Liver (tissue), 9 donors: Measurements from ENCODE around the gene NCKIPSD. TPM values are rescaled to one million over a fixed set of nuclear protein-coding genes. Genes with fewer than 3 reads are reported as not detected.

ENCODE experiments used
- DNase-seq: peaks from one replicate; pipeline ENCODE4 v3.0.0-alpha.2; 2017; ENCODE audit warnings: low spot score
- H3K27ac ChIP-seq, 2 donors: one replicate each; pipeline ENCODE4 v1.7.0; 2013; ENCODE audit warnings: inconsistent platforms in 2 of 2, low read length in 2 of 2, control low read depth in 1 of 2, low read depth in 1 of 2, mild to moderate bottlenecking in 1 of 2
- H3K27me3 ChIP-seq, 4 donors: one replicate each; pipeline versions ENCODE4 v1.6.1 to v1.7.0; 2013; ENCODE audit warnings: low read length in 3 of 4, inconsistent platforms in 1 of 4, mild to moderate bottlenecking in 1 of 4, moderate library complexity in 1 of 4; ENCODE audit not compliant: control insufficient read depth in 4 of 4, insufficient read depth in 4 of 4
- H3K36me3 ChIP-seq, 4 donors: one replicate each; pipeline versions ENCODE4 v1.6.1 to v1.7.0; 2013; ENCODE audit warnings: low read length in 3 of 4, mild to moderate bottlenecking in 3 of 4, low read depth in 1 of 4, moderate library complexity in 1 of 4; ENCODE audit not compliant: control insufficient read depth in 4 of 4, insufficient read depth in 3 of 4
- H3K4me1 ChIP-seq, 4 donors: one replicate each; pipeline versions ENCODE4 v1.6.1 to v1.7.0; 2013; ENCODE audit warnings: low read length in 3 of 4, mild to moderate bottlenecking in 3 of 4, moderate library complexity in 1 of 4; ENCODE audit not compliant: control insufficient read depth in 4 of 4, insufficient read depth in 4 of 4
- H3K4me3 ChIP-seq, 3 donors: one replicate each; pipeline versions ENCODE4 v1.6.1 to v1.7.0; 2013; ENCODE audit warnings: low read length in 3 of 3, control low read depth in 1 of 3, low read depth in 1 of 3, mild to moderate bottlenecking in 1 of 3
- H3K9ac ChIP-seq, 2 donors: one replicate each; pipeline ENCODE4 v1.7.0; 2013; ENCODE audit warnings: low read length in 2 of 2, mild to moderate bottlenecking in 2 of 2, moderate library complexity in 2 of 2, control low read depth in 1 of 2, low read depth in 1 of 2
- H3K9me3 ChIP-seq, 4 donors: one replicate each; pipeline versions ENCODE4 v1.6.1 to v1.7.0; 2013; ENCODE audit warnings: low read length in 3 of 4; ENCODE audit not compliant: control insufficient read depth in 4 of 4
- EGR1 ChIP-seq, 2 donors: IDR thresholded peaks; 2 replicates each; pipeline ENCODE4 v1.6.1; 2016 to 2018; ENCODE audit warnings: antibody characterized with exemption in 2 of 2, low read depth in 2 of 2
- FOXA1 ChIP-seq: IDR thresholded peaks from 2 replicates; pipeline ENCODE4 v1.6.1; 2016; ENCODE audit warnings: antibody characterized with exemption
- NR2F2 ChIP-seq: IDR thresholded peaks from 2 replicates; pipeline ENCODE4 v1.6.1; 2016; ENCODE audit warnings: antibody characterized with exemption
- RAD21 ChIP-seq, 2 donors: IDR thresholded peaks; 2 replicates each; pipeline ENCODE4 v1.6.1; 2016; ENCODE audit warnings: antibody characterized with exemption in 2 of 2, mild to moderate bottlenecking in 2 of 2
- RXRA ChIP-seq, 2 donors: IDR thresholded peaks; 2 replicates each; pipeline ENCODE4 v1.6.1; 2017 to 2018; ENCODE audit warnings: antibody characterized with exemption in 2 of 2, mild to moderate bottlenecking in 1 of 2
- WGBS: extraction: QIAGEN DNeasy Blood & Tissue Kit; methylation state at CpG from one replicate; pipeline ENCODE4 v1.1.7; 2013; 5-methylcytosine and 5-hydroxymethylcytosine counted together
- polyA plus RNA-seq, 2 donors: library from polyadenylated mRNA; stranded (reverse) in 1 of 2; unstranded in 1 of 2; fragments of 200-250 nt in 1 of 2; fragments of >200 nt in 1 of 2; fragmentation: Nextera tagmentation in 1 of 2; extraction: Ambion mirVana in 1 of 2; gene quantifications; one replicate each; pipeline versions ENCODE4 v1.2.1 to v1.2.3, GENCODE V29; 2013 to 2015
- total RNA-seq, 2 donors: library from RNA; depleted of rRNA; stranded (reverse); fragments of >200 nt; gene quantifications; one replicate each; pipeline ENCODE4 v1.2.3, GENCODE V29; 2014
- TF ChIP-seq, protein P1 (sequence below): fragments of 150-350 bp; IDR thresholded peaks from 2 replicates; pipeline ENCODE4 v1.5.1; 2017; ENCODE audit warnings: improper control_type of control experiment, low read depth, low read length; ENCODE audit not compliant: missing input control
- TF ChIP-seq, protein P2 (sequence below): IDR thresholded peaks from 2 replicates; pipeline ENCODE4 v1.6.1; 2016; ENCODE audit warnings: antibody characterized with exemption
- donor health status: healthy.
- donor health status: healthy.
- donor health status: healthy.
- donor health status: healthy.
- donor health status: healthy.

NCKIPSD gene
- total and polyA plus RNA-seq, 4 donors = 5.9 to 12.9 (median 8.7) TPM

DNA sequence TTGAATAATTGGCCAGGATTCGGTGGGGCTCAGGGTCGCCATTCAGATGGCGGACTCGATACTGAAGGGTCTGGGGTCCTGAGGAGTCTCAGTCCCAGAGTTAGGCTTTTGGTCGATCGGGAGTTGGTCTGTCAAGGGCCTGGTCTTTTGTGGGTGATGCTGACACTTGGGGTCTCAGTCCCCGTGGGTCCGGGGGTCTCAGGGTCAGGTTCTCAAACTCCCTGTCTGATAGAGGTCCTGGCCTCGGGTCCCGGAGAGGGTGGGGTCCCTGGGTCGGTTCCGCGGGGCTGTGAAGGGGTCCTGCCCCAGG, 467 bp downstream of the NCKIPSD start:
- Histone ChIP-seq H3K27me3 (no peaks in the 10 kb centered on the region), H3K4me1 (peaks cover 3 to 29% (median 24%) of the 10 kb centered on the region in 4 donors), H3K36me3 (peaks cover 13 to 44% (median 25%) of the 10 kb centered on the region in 4 donors), H3K4me3 (peak overlapping the region; percentile 78 to 84 (median 82)), H3K9me3 (no peaks in the 10 kb centered on the region), H3K27ac (peak overlapping the region; percentile 90 to 92), H3K9ac (peak overlapping the region; percentile 17 to 81)
- WGBS = 12% methylated on average over 13 of the region's 13 CpGs
- no peak for DNase-seq
- no peak for TF ChIP-seq EGR1 (IDR thresholded peaks at IDR 0.05; ENCODE audit: low read depth in 2 of 2)
- TF ChIP-seq, protein P1, sequence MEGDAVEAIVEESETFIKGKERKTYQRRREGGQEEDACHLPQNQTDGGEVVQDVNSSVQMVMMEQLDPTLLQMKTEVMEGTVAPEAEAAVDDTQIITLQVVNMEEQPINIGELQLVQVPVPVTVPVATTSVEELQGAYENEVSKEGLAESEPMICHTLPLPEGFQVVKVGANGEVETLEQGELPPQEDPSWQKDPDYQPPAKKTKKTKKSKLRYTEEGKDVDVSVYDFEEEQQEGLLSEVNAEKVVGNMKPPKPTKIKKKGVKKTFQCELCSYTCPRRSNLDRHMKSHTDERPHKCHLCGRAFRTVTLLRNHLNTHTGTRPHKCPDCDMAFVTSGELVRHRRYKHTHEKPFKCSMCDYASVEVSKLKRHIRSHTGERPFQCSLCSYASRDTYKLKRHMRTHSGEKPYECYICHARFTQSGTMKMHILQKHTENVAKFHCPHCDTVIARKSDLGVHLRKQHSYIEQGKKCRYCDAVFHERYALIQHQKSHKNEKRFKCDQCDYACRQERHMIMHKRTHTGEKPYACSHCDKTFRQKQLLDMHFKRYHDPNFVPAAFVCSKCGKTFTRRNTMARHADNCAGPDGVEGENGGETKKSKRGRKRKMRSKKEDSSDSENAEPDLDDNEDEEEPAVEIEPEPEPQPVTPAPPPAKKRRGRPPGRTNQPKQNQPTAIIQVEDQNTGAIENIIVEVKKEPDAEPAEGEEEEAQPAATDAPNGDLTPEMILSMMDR = peak; percentile 38

DNA sequence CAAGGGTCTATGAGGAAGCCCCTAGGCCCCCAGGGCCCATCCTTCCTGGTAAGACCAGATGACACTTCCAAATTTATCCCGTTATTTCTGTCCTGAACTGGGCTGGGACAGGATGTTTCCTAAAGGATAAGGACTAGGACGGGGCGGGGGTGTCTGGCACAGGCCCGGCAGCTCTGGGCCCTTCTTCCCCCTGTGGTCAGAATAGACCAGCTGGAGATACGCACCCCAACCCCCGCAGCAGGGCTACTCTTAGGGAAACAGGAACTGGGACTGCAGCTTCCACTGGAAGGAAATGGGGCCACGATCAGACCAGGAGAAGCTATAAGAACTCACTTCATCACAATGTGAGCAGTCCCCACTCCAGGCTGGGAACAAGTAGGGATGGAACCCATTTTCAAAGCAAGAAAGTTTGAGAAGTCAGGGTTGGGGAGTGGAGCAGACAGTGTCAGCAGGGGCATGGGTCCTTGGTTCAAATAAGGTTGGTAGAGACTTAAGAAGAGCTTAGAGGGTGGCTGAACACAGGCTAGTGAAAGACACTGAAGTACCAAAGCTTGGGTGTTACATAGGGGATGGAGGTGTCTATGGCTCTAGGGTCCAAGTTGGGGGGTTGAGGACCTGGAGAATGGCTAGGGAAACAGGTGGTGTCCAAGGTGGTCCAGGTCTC, 1.1 kb downstream of the NCKIPSD start:
- Histone ChIP-seq H3K9ac (no peak overlapping the region), H3K9me3 (no peaks in the 10 kb centered on the region), H3K27me3 (no peaks in the 10 kb centered on the region), H3K4me1 (peaks cover 3 to 29% (median 24%) of the 10 kb centered on the region in 4 donors), H3K27ac (peak overlapping the region; percentile 26 to 37), H3K36me3 (peaks cover 10 to 47% (median 19%) of the 10 kb centered on the region in 4 donors), H3K4me3 (peak overlapping the region; percentile 20 to 78 (median 31))
- DNase-seq = no peak
- WGBS = 61% methylated on average over 7 of the region's 7 CpGs
- TF ChIP-seq NR2F2 (peak; percentile 77), FOXA1 (no peak)

DNA sequence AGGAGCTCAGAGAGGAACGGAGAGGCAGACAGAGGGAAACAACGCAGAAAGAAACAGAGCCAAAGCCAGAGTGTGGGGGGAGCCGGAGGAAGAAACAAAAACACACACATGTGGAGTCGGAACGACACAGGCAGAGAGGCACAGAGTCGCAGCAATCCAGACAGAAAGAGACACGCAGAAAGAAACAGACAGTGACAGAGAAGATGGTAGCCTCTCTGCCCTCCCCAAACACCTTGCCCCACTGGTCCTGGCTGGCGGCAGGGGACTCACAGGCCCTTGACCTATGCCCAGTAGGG, 1.7 kb downstream of the NCKIPSD start:
- peaks cover 3 to 29% (median 24%) of the 10 kb centered on the region in 4 donors for H3K4me1 ChIP-seq
- H3K4me3 ChIP-seq = peak overlapping the region in 1 of 3 donors; percentile 78
- TF ChIP-seq, protein P2, sequence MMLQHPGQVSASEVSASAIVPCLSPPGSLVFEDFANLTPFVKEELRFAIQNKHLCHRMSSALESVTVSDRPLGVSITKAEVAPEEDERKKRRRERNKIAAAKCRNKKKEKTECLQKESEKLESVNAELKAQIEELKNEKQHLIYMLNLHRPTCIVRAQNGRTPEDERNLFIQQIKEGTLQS = no peak
- H3K9me3 ChIP-seq = no peaks in the 10 kb centered on the region
- H3K36me3 ChIP-seq = peaks cover 11 to 47% (median 16%) of the 10 kb centered on the region in 4 donors
- H3K27ac ChIP-seq = peak overlapping the region; percentile 17 to 26
- H3K9ac ChIP-seq = no peak overlapping the region
- H3K27me3 ChIP-seq = no peaks in the 10 kb centered on the region
- WGBS = 71% methylated on average over 8 of the region's 8 CpGs
- no peak for DNase-seq

DNA sequence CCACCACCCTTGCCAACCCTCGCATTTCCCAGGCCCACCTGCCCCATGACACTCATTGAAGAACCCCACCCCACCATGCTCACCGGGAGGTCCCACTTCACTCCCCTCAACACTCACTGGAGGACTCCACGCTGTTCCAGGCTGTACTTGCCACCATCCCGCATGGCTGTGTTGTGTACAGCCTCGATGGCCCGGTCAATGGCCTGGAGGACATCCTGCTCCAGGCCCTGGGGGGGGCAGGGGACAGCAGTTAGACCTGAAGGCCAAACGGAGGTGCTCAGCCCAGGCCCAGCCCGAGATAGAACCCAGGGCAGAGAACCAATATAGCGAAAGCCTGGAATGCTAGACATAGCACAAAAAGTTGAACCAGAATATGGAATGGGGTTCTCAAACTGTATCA, 2.9 kb downstream of the NCKIPSD start:
- DNase-seq = no peak
- Histone ChIP-seq H3K9me3 (no peaks in the 10 kb centered on the region), H3K4me3 (no peak overlapping the region), H3K27me3 (no peaks in the 10 kb centered on the region), H3K27ac (no peak overlapping the region), H3K36me3 (peaks cover 12 to 46% (median 16%) of the 10 kb centered on the region in 4 donors), H3K9ac (no peak overlapping the region), H3K4me1 (peaks cover 3 to 29% (median 24%) of the 10 kb centered on the region in 4 donors)
- TF ChIP-seq RXRA (IDR thresholded peaks at IDR 0.05) (peak in 1 of 2 donors; percentile 72), RAD21 (IDR thresholded peaks at IDR 0.05) (no peak)
- 72% methylated on average over 9 of the region's 9 CpGs for WGBS
